ENCODE measurements around the gene PRKCZ. TPM values are rescaled to one million over a fixed set of nuclear protein-coding genes. Genes with fewer than 3 reads are reported as not detected.

Gene PRKCZ
- total and polyA plus RNA-seq, 2 experiments from 2014 or later = 26.2 to 36.9 TPM

DNA sequence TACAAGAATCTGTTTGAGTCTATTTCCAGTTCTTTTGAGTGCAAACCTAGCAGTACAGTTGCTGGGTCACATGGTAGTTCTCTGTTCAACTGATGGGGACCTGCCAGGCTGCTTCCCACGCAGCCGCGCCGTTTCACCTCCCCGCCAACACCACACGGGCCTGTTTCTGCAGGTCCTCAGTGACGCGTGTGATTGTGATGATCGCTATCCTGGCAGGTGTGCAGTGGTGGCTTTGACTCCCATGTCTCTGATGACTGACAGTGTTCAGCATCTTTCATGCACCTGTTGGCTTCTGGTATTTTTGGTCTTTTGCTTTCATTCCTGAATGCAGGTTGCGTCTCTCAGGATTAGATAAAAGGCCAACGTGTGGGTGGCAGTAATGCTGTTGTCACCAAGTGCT, 102.7 kb downstream of the PRKCZ start (continued):
- TF ChIP-seq ETS1 (IDR thresholded peaks at IDR 0.05) = no peak
- no peak for TF ChIP-seq STAT1 (IDR thresholded peaks at IDR 0.05; ENCODE audit: unreplicated experiment)
- no peak for TF ChIP-seq EZH2 (IDR thresholded peaks at IDR 0.05; ENCODE audit: low read depth, unreplicated experiment)
- TF ChIP-seq NANOG (IDR thresholded peaks at IDR 0.05; ENCODE audit: borderline replicate concordance) = no peak

GRCh38 chr1:2154022-2154421, 103.8 kb downstream of the PRKCZ start:
- peaks cover 10% of the 10 kb centered on the region; the same call in 1 of the 2 replicates for H3K9me2 ChIP-seq (ENCODE audit: insufficient read depth)
- H3K4me1 Mint-ChIP-seq = no peaks in the 10 kb centered on the region
- peaks cover 4% of the 10 kb centered on the region for H3K27me3 Mint-ChIP-seq (ENCODE audit: insufficient read depth, low read depth, poor library complexity)
- no peak overlapping the region for H3K4me3 Mint-ChIP-seq
- DNase-seq (ENCODE audit: low spot score) (no peak), ATAC-seq (no peak)
- no peaks in the 10 kb centered on the region for H3K4me1 ChIP-seq (ENCODE audit: insufficient read depth)
- H2AFZ ChIP-seq = no peak overlapping the region
- no peaks in the 10 kb centered on the region; the same call in 2 of the 3 replicates for H3K9me3 Mint-ChIP-seq
- no peak overlapping the region for H3K4me2 ChIP-seq
- peaks cover 39% of the 10 kb centered on the region for H3K36me3 Mint-ChIP-seq (ENCODE audit: low read depth)
- no peaks in the 10 kb centered on the region for H3K27me3 ChIP-seq (ENCODE audit: insufficient read depth)
- H3K4me3 ChIP-seq = no peak overlapping the region
- no peaks in the 10 kb centered on the region for H3F3A ChIP-seq (replicated peaks; ENCODE audit: low read depth)
- no peak overlapping the region for H3K27ac Mint-ChIP-seq
- no peak overlapping the region for H3K27ac ChIP-seq (ENCODE audit: low read depth)
- peaks cover 6% of the 10 kb centered on the region; the same call in 1 of the 2 replicates for H3K79me2 ChIP-seq (replicated peaks; ENCODE audit: insufficient read depth)
- no peaks in the 10 kb centered on the region; the same call in 1 of the 2 replicates for H4K20me1 ChIP-seq (replicated peaks; ENCODE audit: insufficient read depth)
- no peaks in the 10 kb centered on the region; the same call in 1 of the 2 replicates for H3K36me3 ChIP-seq (ENCODE audit: insufficient read depth)
- TF ChIP-seq EZH2phosphoT487 (IDR thresholded peaks at IDR 0.05; ENCODE audit: unreplicated experiment) (no peak), CREB1 (CRISPR knock-in tag; IDR thresholded peaks at IDR 0.05; ENCODE audit: low read depth) (no peak), ZNF462 (CRISPR knock-in tag; IDR thresholded peaks at IDR 0.05) (no peak), ETS1 (IDR thresholded peaks at IDR 0.05) (no peak), POLR2AphosphoS5 (IDR thresholded peaks at IDR 0.05; ENCODE audit: low read depth) (no peak), EZH2 (IDR thresholded peaks at IDR 0.05; ENCODE audit: low read depth, unreplicated experiment) (no peak), ZNF331 (CRISPR knock-in tag; IDR thresholded peaks at IDR 0.05; ENCODE audit: low read depth) (no peak), JUNB (IDR thresholded peaks at IDR 0.05; ENCODE audit: unreplicated experiment) (no peak), NANOG (IDR thresholded peaks at IDR 0.05; ENCODE audit: borderline replicate concordance) (no peak)
- TF ChIP-seq, protein P1, sequence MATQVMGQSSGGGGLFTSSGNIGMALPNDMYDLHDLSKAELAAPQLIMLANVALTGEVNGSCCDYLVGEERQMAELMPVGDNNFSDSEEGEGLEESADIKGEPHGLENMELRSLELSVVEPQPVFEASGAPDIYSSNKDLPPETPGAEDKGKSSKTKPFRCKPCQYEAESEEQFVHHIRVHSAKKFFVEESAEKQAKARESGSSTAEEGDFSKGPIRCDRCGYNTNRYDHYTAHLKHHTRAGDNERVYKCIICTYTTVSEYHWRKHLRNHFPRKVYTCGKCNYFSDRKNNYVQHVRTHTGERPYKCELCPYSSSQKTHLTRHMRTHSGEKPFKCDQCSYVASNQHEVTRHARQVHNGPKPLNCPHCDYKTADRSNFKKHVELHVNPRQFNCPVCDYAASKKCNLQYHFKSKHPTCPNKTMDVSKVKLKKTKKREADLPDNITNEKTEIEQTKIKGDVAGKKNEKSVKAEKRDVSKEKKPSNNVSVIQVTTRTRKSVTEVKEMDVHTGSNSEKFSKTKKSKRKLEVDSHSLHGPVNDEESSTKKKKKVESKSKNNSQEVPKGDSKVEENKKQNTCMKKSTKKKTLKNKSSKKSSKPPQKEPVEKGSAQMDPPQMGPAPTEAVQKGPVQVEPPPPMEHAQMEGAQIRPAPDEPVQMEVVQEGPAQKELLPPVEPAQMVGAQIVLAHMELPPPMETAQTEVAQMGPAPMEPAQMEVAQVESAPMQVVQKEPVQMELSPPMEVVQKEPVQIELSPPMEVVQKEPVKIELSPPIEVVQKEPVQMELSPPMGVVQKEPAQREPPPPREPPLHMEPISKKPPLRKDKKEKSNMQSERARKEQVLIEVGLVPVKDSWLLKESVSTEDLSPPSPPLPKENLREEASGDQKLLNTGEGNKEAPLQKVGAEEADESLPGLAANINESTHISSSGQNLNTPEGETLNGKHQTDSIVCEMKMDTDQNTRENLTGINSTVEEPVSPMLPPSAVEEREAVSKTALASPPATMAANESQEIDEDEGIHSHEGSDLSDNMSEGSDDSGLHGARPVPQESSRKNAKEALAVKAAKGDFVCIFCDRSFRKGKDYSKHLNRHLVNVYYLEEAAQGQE (IDR thresholded peaks at IDR 0.05; ENCODE audit: unreplicated experiment) = no peak
